Sigmoid colon (tissue), 7 donors: Measurements from ENCODE around the gene ZNF189. TPM values are rescaled to one million over a fixed set of nuclear protein-coding genes. Genes with fewer than 3 reads are reported as not detected.

Experiments
- DNase-seq: peaks from one replicate; pipeline ENCODE4 v3.0.0-alpha.2; 2019
- H3K27ac ChIP-seq, 4 donors: fragments of 200-600 bp; sonication (generic); one replicate each; pipeline ENCODE4 v1.5.1; 2016 to 2019; ENCODE audit warnings: mild to moderate bottlenecking in 1 of 4
- H3K27me3 ChIP-seq, 3 donors: fragments of 200-600 bp; sonication (generic); one replicate each; pipeline ENCODE4 v1.5.1; 2019; ENCODE audit warnings: mild to moderate bottlenecking in 1 of 3
- H3K36me3 ChIP-seq, 4 donors: fragments of 200-600 bp; sonication (generic); one replicate each; pipeline ENCODE4 v1.5.1; 2016 to 2019
- H3K4me1 ChIP-seq, 4 donors: fragments of 200-600 bp; sonication (generic); one replicate each; pipeline ENCODE4 v1.5.1; 2017 to 2019
- H3K4me3 ChIP-seq, 4 donors: fragments of 200-600 bp; sonication (generic); one replicate each; pipeline ENCODE4 v1.5.1; 2017 to 2019; ENCODE audit warnings: mild to moderate bottlenecking in 2 of 4, moderate library complexity in 1 of 4
- H3K9me3 ChIP-seq, 4 donors: fragments of 200-600 bp in 3 of 4; sonication (generic) in 3 of 4; one replicate each; pipeline versions ENCODE4 v1.5.1 to v1.6.1; 2013 to 2019
- EP300 ChIP-seq, 4 donors: sonication (generic); formaldehyde crosslinking; IDR thresholded peaks; one replicate each; pipeline ENCODE4 v1.6.1; 2017; ENCODE audit warnings: antibody characterized with exemption in 4 of 4
- POLR2A ChIP-seq, 2 donors: fragments of 450-650 bp; IDR thresholded peaks; one replicate each; pipeline ENCODE4 v1.6.1; 2016; ENCODE audit warnings: antibody characterized with exemption in 2 of 2, mild to moderate bottlenecking in 2 of 2, moderate library complexity in 2 of 2
- POLR2AphosphoS5 ChIP-seq, 4 donors: sonication (generic); formaldehyde crosslinking; IDR thresholded peaks; one replicate each; pipeline ENCODE4 v1.6.1; 2017; ENCODE audit warnings: antibody characterized with exemption in 4 of 4
- WGBS, 2 donors: extraction: QIAGEN DNeasy Blood & Tissue Kit; methylation state at CpG; one replicate each; pipeline ENCODE4 v1.1.7; 2013; 5-methylcytosine and 5-hydroxymethylcytosine counted together
- intact Hi-C: fragments of 100-400 bp; cut with DNase I; formaldehyde crosslinking; loops from one replicate; pipeline ENCODE4 v1.15.1; 2023
- polyA plus RNA-seq, 3 donors: library from polyadenylated mRNA; stranded (reverse); fragments of 200-250 nt; gene quantifications; one replicate each; pipeline ENCODE4 v1.2.3, GENCODE V29; 2013
- total RNA-seq, 4 donors: library from RNA; depleted of rRNA; stranded (reverse); fragments of >200 nt; gene quantifications; one replicate each; pipeline ENCODE4 v1.1.0, GENCODE V29; 2016
- TF ChIP-seq, protein P1 (sequence below), 4 experiments: fragments of 450-650 bp in 3 of 4; fragments of 200-600 bp in 1 of 4; IDR thresholded peaks; one replicate each; pipeline ENCODE4 v1.5.1; 2016 to 2019; ENCODE audit warnings: antibody characterized with exemption in 4 of 4, mild to moderate bottlenecking in 3 of 4, moderate library complexity in 2 of 4
- donor health status: healthy with polysubstance abuse.
- donor health status: Bipolar disorder and iron deficiency.
- donor health status: healthy.

ZNF189 gene
- total and polyA plus RNA-seq, 7 donors: 5.3 to 26.0 (median 21.2) TPM

DNA sequence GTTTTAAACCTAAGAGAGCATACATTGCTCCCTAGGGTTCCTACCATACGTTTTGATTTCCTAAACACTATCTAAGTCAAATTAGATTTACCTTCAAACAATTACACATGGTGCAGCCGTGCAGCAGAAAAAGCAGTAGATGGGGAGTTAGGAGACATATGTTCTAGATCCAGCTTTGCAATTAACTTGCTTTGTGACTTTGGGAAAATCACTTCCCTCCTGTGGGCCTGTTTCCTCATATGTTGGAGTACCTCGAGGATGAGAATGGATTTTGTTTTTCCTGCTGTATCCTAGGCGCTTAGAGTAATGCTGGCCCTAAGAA, 944 bp upstream of the ZNF189 start:
- peaks cover 12 to 29% (median 21%) of the 10 kb centered on the region in 4 donors for H3K36me3 ChIP-seq
- intact Hi-C loops: loop anchor here (1.0 to 5.0 kb wide), 3 partner anchors 52 to 1575 kb away; partner anchors contain the start of genes NR4A3 and RNF20
- H3K4me1 ChIP-seq: peaks cover 0 to 50% (median 37%) of the 10 kb centered on the region in 4 donors
- H3K4me3 ChIP-seq: peak overlapping the region; percentile 57 to 77 (median 66)
- TF ChIP-seq POLR2A (IDR thresholded peaks at IDR 0.05) (no peak), EP300 (IDR thresholded peaks at IDR 0.05) (no peak), POLR2AphosphoS5 (IDR thresholded peaks at IDR 0.05) (no peak)
- TF ChIP-seq, protein P1, sequence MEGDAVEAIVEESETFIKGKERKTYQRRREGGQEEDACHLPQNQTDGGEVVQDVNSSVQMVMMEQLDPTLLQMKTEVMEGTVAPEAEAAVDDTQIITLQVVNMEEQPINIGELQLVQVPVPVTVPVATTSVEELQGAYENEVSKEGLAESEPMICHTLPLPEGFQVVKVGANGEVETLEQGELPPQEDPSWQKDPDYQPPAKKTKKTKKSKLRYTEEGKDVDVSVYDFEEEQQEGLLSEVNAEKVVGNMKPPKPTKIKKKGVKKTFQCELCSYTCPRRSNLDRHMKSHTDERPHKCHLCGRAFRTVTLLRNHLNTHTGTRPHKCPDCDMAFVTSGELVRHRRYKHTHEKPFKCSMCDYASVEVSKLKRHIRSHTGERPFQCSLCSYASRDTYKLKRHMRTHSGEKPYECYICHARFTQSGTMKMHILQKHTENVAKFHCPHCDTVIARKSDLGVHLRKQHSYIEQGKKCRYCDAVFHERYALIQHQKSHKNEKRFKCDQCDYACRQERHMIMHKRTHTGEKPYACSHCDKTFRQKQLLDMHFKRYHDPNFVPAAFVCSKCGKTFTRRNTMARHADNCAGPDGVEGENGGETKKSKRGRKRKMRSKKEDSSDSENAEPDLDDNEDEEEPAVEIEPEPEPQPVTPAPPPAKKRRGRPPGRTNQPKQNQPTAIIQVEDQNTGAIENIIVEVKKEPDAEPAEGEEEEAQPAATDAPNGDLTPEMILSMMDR (IDR thresholded peaks at IDR 0.05): no peak
- H3K27me3 ChIP-seq: no peaks in the 10 kb centered on the region
- no peaks in the 10 kb centered on the region for H3K9me3 ChIP-seq
- H3K27ac ChIP-seq: peak overlapping the region; percentile 82 to 92 (median 88)
- no peak for DNase-seq
- WGBS, 2 donors: 3 to 5% methylated on average over 4 of the region's 4 CpGs

DNA sequence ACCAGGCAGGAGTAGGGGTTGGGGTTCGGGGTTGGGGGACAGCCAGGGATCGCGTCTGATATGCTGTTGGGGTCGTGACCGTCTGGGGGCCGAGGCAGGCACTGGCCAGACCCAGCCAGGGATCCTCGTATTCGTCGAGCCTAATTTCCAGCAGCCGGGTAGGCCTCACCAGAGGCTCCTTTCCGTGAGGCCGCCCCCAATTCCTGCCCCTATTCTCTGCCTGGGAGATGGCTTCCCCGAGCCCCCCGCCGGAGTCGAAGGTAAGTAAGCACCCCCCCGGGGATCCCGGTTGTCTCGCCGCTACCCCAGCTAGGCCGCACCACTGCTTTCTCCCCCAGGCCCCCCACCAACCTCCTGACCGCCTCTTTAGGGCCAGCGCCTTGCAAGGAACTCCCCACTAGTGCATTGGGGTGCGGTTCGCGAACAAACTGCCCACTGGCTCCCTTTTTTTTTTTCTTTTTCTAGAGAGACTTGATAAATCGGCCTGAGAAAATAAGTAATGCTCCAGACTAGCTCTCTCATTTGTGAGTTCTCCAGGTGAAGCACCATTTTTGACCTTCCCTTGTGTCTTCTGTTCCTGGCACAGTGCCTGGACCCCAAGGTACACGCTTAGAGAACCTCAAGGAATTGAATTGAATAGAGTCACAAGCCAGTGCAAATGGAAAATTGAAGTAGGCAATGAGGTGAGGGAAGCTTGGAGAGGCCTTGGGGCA, 435 bp downstream of the ZNF189 start:
- Histone ChIP-seq H3K27me3 (no peaks in the 10 kb centered on the region), H3K4me3 (peak overlapping the region; percentile 57 to 77 (median 66)), H3K27ac (peak overlapping the region; percentile 82 to 92 (median 88)), H3K9me3 (peaks cover 0 to 4% (median 2%) of the 10 kb centered on the region in 4 donors), H3K4me1 (peaks cover 0 to 50% (median 37%) of the 10 kb centered on the region in 4 donors), H3K36me3 (peaks cover 20 to 42% (median 34%) of the 10 kb centered on the region in 4 donors)
- intact Hi-C loops: loop anchor here (1.0 to 5.0 kb wide), 3 partner anchors 50 to 1577 kb away; partner anchors contain the start of genes NR4A3 and RNF20
- 2% methylated on average over 28 of the region's 28 CpGs for WGBS, 2 donors
- TF ChIP-seq POLR2A (IDR thresholded peaks at IDR 0.05): no peak
- DNase-seq: peak; percentile 64

DNA sequence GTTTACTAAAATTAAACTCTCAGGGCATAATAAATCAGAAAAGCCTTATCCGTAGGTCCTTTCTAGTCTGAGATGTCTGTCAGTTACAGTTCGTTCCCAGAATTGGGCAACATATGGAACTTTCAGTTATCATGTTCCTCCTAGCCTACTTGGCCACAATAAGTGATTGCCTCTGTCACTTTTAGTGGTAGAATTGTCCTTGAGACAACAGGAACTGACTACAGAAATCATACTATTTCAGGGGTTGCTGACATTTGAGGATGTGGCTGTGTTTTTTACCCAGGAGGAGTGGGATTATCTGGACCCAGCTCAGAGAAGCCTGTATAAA, 956 bp downstream of the ZNF189 start:
- intact Hi-C loops: loop anchor here (5.0 kb wide), 1 partner anchor 1577 kb away; the partner anchor contains the start of gene NR4A3
- no peak for DNase-seq
- TF ChIP-seq POLR2AphosphoS5 (IDR thresholded peaks at IDR 0.05): no peak
- TF ChIP-seq POLR2A (IDR thresholded peaks at IDR 0.05): no peak
- TF ChIP-seq, protein P1 (IDR thresholded peaks at IDR 0.05): no peak
- no peak for TF ChIP-seq EP300 (IDR thresholded peaks at IDR 0.05)
- WGBS, 2 donors: 3 to 8% methylated on average over 2 of the region's 2 CpGs
- Histone ChIP-seq H3K4me1 (peaks cover 0 to 50% (median 37%) of the 10 kb centered on the region in 4 donors), H3K27me3 (no peaks in the 10 kb centered on the region), H3K4me3 (peak overlapping the region; percentile 57 to 77 (median 66)), H3K36me3 (peaks cover 25 to 48% (median 40%) of the 10 kb centered on the region in 4 donors), H3K27ac (peak overlapping the region; percentile 82 to 92 (median 88)), H3K9me3 (peaks cover 0 to 5% (median 2%) of the 10 kb centered on the region in 4 donors)

DNA sequence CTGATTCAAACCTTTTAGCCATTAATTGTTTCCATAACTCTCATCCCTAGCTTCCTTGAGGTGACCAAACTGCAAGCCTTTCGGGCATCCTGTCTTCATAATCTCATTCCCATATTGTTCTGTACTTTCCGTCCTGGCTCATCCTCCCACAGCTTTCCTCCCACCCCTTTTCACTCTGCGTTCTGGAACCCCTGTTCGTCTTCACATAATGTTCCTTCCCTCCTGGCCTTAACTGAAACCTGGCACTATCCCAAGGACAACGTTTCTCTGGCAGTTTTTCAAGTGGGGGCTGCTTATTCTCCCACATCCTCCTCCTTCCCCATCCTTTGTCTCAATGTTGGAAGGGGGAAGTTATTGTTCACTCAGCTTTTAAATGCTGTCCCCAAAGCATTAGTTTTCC, 1.5 kb downstream of the ZNF189 start:
- WGBS, 2 donors: 63% methylated on average over 5 of the region's 5 CpGs
- Histone ChIP-seq H3K36me3 (peaks cover 30 to 53% (median 44%) of the 10 kb centered on the region in 4 donors), H3K27ac (peak overlapping the region in 2 of 4 donors; percentile 88 to 92), H3K4me1 (peaks cover 0 to 50% (median 36%) of the 10 kb centered on the region in 4 donors), H3K9me3 (peaks cover 0 to 9% (median 4%) of the 10 kb centered on the region in 4 donors), H3K4me3 (peak overlapping the region in 2 of 4 donors; percentile 76 to 77), H3K27me3 (no peaks in the 10 kb centered on the region)
- peak in 1 of 4 donors; percentile 17 for TF ChIP-seq POLR2AphosphoS5 (IDR thresholded peaks at IDR 0.05)
- TF ChIP-seq EP300 (IDR thresholded peaks at IDR 0.05): peak in 1 of 4 donors; percentile 3
- TF ChIP-seq POLR2A (IDR thresholded peaks at IDR 0.05): no peak
- no peak for DNase-seq
- intact Hi-C loops: loop anchor here (2.0 kb wide), 1 partner anchor 39 kb away; no protein-coding TSS in a partner anchor

DNA sequence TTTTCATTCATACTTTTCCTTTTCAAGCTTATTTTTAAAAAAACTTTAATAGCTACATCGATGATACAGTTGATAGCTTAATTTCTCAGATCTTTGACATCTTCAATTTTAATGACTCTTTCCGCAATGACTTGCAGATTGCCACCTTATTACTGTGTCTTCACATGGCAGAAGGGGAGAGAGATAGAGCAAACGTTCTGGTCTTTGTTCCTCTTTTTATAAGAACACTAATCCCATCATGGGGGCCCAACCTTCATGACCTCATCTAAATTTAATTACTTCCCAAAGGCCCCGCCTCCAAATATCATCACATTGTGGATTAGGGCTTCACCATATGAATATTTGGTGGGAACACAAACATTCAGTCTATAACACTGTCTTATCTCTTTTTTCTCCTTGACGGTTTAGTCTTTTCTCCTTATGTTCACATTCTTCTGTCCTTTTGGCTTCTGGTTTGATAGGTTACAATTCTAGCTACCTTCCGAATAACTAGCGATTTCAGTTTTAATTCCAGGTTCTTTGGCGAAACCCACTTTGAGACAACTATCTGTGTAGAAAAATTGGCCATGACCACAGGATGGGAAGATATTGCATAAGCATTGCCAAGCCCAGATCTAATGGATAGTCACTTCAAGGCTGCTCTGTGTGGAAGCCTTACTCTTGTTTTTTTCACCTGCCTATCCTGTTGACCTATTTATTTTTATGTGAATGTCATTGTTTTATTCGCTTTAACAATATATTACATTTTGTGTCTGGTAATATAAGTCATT, 5.0 kb downstream of the ZNF189 start:
- WGBS, 2 donors: 92 to 93% methylated on average over 9 of the region's 9 CpGs
- Histone ChIP-seq H3K27me3 (no peaks in the 10 kb centered on the region), H3K4me3 (no peak overlapping the region), H3K9me3 (peaks cover 15 to 43% (median 25%) of the 10 kb centered on the region in 4 donors), H3K36me3 (peaks cover 48 to 88% (median 79%) of the 10 kb centered on the region in 4 donors), H3K4me1 (peaks cover 0 to 27% (median 17%) of the 10 kb centered on the region in 4 donors), H3K27ac (no peak overlapping the region)
- intact Hi-C loops: no loop called here
- no peak for TF ChIP-seq POLR2A (IDR thresholded peaks at IDR 0.05)
- no peak for TF ChIP-seq EP300 (IDR thresholded peaks at IDR 0.05)
- DNase-seq: no peak
